Astrocyte of the spinal cord (primary cell): Measurements from ENCODE around the gene ABLIM1.
A peak's percentile ranks its signal among the peaks of the same experiment; 100 is the strongest.

ENCODE experiments used
- DNase-seq: peaks from one replicate; pipeline ENCODE4 v3.0.0; 2011; ENCODE audit warnings: low read depth, low spot score
- H3K4me3 ChIP-seq: 2 replicates; pipeline ENCODE4 v1.5.1; 2011; ENCODE audit warnings: low read depth, mild to moderate bottlenecking, low read length, moderate library complexity
- in situ Hi-C: cut with HindIII; loops from 2 replicates; pipeline ENCODE4 v1.10.0; 2017; ENCODE audit warnings: low sequenced_read_pairs
- TF ChIP-seq, protein P1 (sequence below): IDR thresholded peaks from 2 replicates; pipeline ENCODE4 v1.5.1; 2012; ENCODE audit warnings: low read depth, mild to moderate bottlenecking, low read length, inconsistent platforms

ABLIM1 gene

GRCh38 chr10:114632869-114633715 lies 25.0 kb downstream of the ABLIM1 start:
- no peak overlapping the region for H3K4me3 ChIP-seq
- in situ Hi-C loops: no loop called here
- TF ChIP-seq, protein P1, sequence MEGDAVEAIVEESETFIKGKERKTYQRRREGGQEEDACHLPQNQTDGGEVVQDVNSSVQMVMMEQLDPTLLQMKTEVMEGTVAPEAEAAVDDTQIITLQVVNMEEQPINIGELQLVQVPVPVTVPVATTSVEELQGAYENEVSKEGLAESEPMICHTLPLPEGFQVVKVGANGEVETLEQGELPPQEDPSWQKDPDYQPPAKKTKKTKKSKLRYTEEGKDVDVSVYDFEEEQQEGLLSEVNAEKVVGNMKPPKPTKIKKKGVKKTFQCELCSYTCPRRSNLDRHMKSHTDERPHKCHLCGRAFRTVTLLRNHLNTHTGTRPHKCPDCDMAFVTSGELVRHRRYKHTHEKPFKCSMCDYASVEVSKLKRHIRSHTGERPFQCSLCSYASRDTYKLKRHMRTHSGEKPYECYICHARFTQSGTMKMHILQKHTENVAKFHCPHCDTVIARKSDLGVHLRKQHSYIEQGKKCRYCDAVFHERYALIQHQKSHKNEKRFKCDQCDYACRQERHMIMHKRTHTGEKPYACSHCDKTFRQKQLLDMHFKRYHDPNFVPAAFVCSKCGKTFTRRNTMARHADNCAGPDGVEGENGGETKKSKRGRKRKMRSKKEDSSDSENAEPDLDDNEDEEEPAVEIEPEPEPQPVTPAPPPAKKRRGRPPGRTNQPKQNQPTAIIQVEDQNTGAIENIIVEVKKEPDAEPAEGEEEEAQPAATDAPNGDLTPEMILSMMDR: no peak
- DNase-seq: peak; percentile 88

DNA sequence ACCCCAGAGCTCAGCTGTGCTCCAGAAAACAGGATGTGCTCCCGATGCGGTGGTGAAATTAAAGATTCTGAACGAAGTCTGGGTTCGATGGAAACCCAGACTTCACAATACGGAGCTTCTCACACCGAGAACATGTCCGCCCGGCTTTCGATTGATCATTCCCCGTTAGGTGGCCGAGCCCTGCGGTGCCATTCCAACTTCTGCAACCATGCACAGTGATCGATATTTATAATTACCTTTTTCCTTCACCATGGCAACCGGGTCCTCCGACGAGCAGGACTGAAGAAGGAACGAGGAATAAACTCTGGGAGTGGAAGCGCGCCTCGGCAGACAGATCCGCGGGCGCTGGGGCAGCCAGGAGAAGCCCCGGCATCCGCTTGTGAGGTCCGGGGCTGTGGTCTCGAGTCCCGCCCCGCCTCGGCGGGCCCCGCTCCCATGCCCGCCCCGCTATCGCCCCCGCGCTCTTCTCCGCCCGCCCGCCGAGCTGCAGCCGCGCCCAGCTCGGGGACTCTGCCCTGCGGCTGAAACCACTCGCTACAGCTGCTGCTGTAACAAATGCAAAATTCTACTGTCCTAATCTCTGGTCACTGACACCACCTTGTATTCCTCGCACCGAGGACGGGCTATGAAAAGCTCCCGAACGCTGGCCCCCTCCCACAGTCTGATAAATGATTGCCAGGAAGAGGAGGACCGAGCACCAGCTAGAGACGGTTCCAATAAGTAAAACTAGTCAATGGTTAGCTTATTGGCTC lies 26.2 kb downstream of the ABLIM1 start:
- TF ChIP-seq, protein P1: no peak
- in situ Hi-C loops: no loop called here
- H3K4me3 ChIP-seq: peak overlapping the region; percentile 56
- peak; percentile 42 for DNase-seq

DNA sequence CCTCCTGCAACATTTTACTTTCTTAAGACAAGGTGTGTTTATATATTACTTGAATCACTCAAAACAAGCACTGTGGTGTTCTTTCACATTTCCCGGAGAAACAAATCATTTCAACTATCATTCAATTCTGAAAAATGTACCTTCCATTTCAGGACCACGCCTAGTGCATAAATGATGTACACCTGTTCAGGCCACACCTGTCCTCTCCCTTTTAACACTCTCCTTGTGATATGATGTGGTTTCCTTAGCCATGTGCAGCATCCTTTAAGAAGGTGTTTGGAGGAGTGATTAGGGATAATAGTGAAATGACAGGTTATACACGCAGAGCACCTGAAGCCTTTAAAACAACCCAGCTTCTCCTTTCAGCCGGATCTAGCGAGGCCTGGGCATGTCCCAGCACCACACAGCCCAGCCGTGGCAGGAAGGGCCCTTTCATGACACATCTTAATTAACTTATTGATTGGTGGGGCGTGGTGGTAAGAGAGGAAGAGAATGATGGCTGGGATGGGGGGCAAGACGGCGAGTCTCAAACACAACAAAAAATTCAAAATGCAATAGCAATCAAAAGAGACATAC lies 26.9 kb downstream of the ABLIM1 start:
- in situ Hi-C loops: no loop called here
- H3K4me3 ChIP-seq: peak overlapping the region; percentile 56
- DNase-seq: no peak
- TF ChIP-seq, protein P1: no peak

- TF ChIP-seq, protein P1: no peak
- in situ Hi-C loops: no loop called here
- no peak overlapping the region for H3K4me3 ChIP-seq
- DNase-seq: no peak
Observed at GRCh38 chr10:114629824-114630730, 28.0 kb downstream of the ABLIM1 start.

- no peak overlapping the region for H3K4me3 ChIP-seq
- TF ChIP-seq, protein P1: no peak
- no peak for DNase-seq
- in situ Hi-C loops: no loop called here
Observed at GRCh38 chr10:114629083-114629823, 28.8 kb downstream of the ABLIM1 start.
